Gastrocnemius medialis (tissue), 4 donors: ENCODE measurements around the gene TSPAN17. TPM values are rescaled to one million over a fixed set of nuclear protein-coding genes. Genes with fewer than 3 reads are reported as not detected.

Experiments
- ATAC-seq, 2 donors: fragments of 150-250 bp; one replicate each; pipeline ENCODE4 v1.9.1; 2016
- DNase-seq, 2 donors: peaks; one replicate each; pipeline ENCODE4 v3.0.0-alpha.2; 2019
- H3K27ac ChIP-seq, 4 donors: fragments of 200-600 bp; sonication (generic); 1 replicate in 1 of 4; 2 replicates in 3 of 4; pipeline ENCODE4 v1.5.1; 2016 to 2018; ENCODE audit warnings: mild to moderate bottlenecking in 2 of 4, moderate library complexity in 1 of 4
- H3K27me3 ChIP-seq, 3 donors: fragments of 200-600 bp; sonication (generic) in 2 of 3; 1 replicate in 1 of 3; 2 replicates in 2 of 3; pipeline versions ENCODE4 v1.5.1 to v1.6.0; 2016 to 2019; ENCODE audit warnings: mild to moderate bottlenecking in 1 of 3, moderate library complexity in 1 of 3
- H3K36me3 ChIP-seq, 2 donors: fragments of 200-600 bp; sonication (generic) in 1 of 2; one replicate each; pipeline ENCODE4 v1.5.1; 2017 to 2018
- H3K4me1 ChIP-seq, 2 donors: fragments of 200-600 bp; sonication (generic) in 1 of 2; one replicate each; pipeline ENCODE4 v1.5.1; 2016 to 2017; ENCODE audit warnings: mild to moderate bottlenecking in 2 of 2
- H3K4me3 ChIP-seq, 4 donors: fragments of 200-600 bp; sonication (generic) in 3 of 4; 1 replicate in 1 of 4; 2 replicates in 3 of 4; pipeline ENCODE4 v1.5.1; 2016 to 2019; ENCODE audit warnings: mild to moderate bottlenecking in 2 of 4
- H3K9me3 ChIP-seq, 3 donors: fragments of 200-600 bp; sonication (generic) in 2 of 3; 1 replicate in 1 of 3; 2 replicates in 2 of 3; pipeline ENCODE4 v1.5.1; 2016 to 2019
- CTCF ChIP-seq, 5 experiments: fragments of 450-650 bp in 3 of 5; fragments of 200-600 bp in 2 of 5; sonication (generic) in 2 of 5; IDR thresholded peaks in 4 of 5; conservative IDR thresholded peaks in 1 of 5; 1 replicate in 4 of 5; 2 replicates in 1 of 5; pipeline ENCODE4 v1.5.1; 2016 to 2019; ENCODE audit warnings: antibody characterized with exemption in 5 of 5, mild to moderate bottlenecking in 3 of 5, moderate library complexity in 3 of 5
- POLR2A ChIP-seq, 2 donors: fragments of 450-650 bp; IDR thresholded peaks; one replicate each; pipeline ENCODE4 v1.6.1; 2017; ENCODE audit warnings: antibody characterized with exemption in 2 of 2, mild to moderate bottlenecking in 2 of 2, moderate library complexity in 2 of 2
- in situ Hi-C, 4 donors: fragments of 200-750 bp; cut with MboI; loops; one replicate each; pipeline versions ENCODE4 v1.15.0 to v1.8.0; 2017; ENCODE audit warnings: low sequenced_read_pairs in 4 of 4
- intact Hi-C: fragments of 100-400 bp; cut with DNase I; formaldehyde crosslinking; loops from one replicate; pipeline ENCODE4 v1.15.1; 2023; ENCODE audit warnings: low total_unique reads
- total RNA-seq, 4 donors: library from RNA; depleted of rRNA; stranded (reverse); fragments of >200 nt; gene quantifications; one replicate each; pipeline versions ENCODE4 v1.1.0 to v1.2.3, GENCODE V29; 2016

Gene TSPAN17
- total RNA-seq, 4 donors from 2014 or later = 13.3 to 35.7 (median 27.2) TPM

GRCh38 chr5:176612855-176613254, 34.4 kb upstream of the TSPAN17 start:
- Histone ChIP-seq H3K27me3 (peaks cover 8 to 19% (median 16%) of the 10 kb centered on the region in 3 donors), H3K9me3 (no peaks in the 10 kb centered on the region), H3K36me3 (no peaks in the 10 kb centered on the region), H3K4me1 (peaks cover 0 to 4% of the 10 kb centered on the region in 2 donors), H3K4me3 (no peak overlapping the region), H3K27ac (no peak overlapping the region)
- no peak for ATAC-seq
- in situ Hi-C loops (no loop called here), intact Hi-C loops (no loop called here)
- DNase-seq = no peak
- TF ChIP-seq POLR2A (IDR thresholded peaks at IDR 0.05) (no peak), CTCF (IDR thresholded peaks at IDR 0.05 in 4 of 5, conservative IDR thresholded peaks at IDR 0.05 in 1 of 5) (no peak)

- DNase-seq (no peak), ATAC-seq (no peak)
- Histone ChIP-seq H3K4me1 (peaks cover 6 to 12% of the 10 kb centered on the region in 2 donors), H3K27ac (no peak overlapping the region), H3K27me3 (peaks cover 22 to 33% (median 24%) of the 10 kb centered on the region in 3 donors), H3K9me3 (no peaks in the 10 kb centered on the region), H3K4me3 (no peak overlapping the region), H3K36me3 (no peaks in the 10 kb centered on the region)
- TF ChIP-seq POLR2A (IDR thresholded peaks at IDR 0.05) (no peak), CTCF (IDR thresholded peaks at IDR 0.05 in 4 of 5, conservative IDR thresholded peaks at IDR 0.05 in 1 of 5) (no peak)
- intact Hi-C loops (no loop called here), in situ Hi-C loops (no loop called here)
Measured at GRCh38 chr5:176614805-176615478, 32.3 kb upstream of the TSPAN17 start.

GRCh38 chr5:176616511-176616910, 30.8 kb upstream of the TSPAN17 start:
- intact Hi-C loops (no loop called here), in situ Hi-C loops (no loop called here)
- Histone ChIP-seq H3K36me3 (no peaks in the 10 kb centered on the region), H3K9me3 (no peaks in the 10 kb centered on the region), H3K4me1 (peaks cover 20 to 22% of the 10 kb centered on the region in 2 donors), H3K27me3 (peaks cover 26 to 38% (median 32%) of the 10 kb centered on the region in 3 donors), H3K4me3 (no peak overlapping the region), H3K27ac (no peak overlapping the region)
- TF ChIP-seq POLR2A (IDR thresholded peaks at IDR 0.05) = no peak
- no peak for TF ChIP-seq CTCF (IDR thresholded peaks at IDR 0.05 in 4 of 5, conservative IDR thresholded peaks at IDR 0.05 in 1 of 5)
- ATAC-seq = no peak
- DNase-seq = no peak

GRCh38 chr5:176618783-176619182, 28.5 kb upstream of the TSPAN17 start:
- Histone ChIP-seq H3K9me3 (no peaks in the 10 kb centered on the region), H3K27ac (no peak overlapping the region), H3K27me3 (peaks cover 22 to 38% (median 32%) of the 10 kb centered on the region in 3 donors), H3K36me3 (no peaks in the 10 kb centered on the region), H3K4me3 (peak overlapping the region in 1 of 4 donors; percentile 15), H3K4me1 (peaks cover 27% of the 10 kb centered on the region in 2 donors)
- intact Hi-C loops (no loop called here), in situ Hi-C loops (no loop called here)
- no peak for ATAC-seq
- DNase-seq = no peak
- no peak for TF ChIP-seq POLR2A (IDR thresholded peaks at IDR 0.05)
- no peak for TF ChIP-seq CTCF (IDR thresholded peaks at IDR 0.05 in 4 of 5, conservative IDR thresholded peaks at IDR 0.05 in 1 of 5)
